Breast epithelium (tissue), 4 donors: ENCODE results near the gene ROR1. TPM values are rescaled to one million over a fixed set of nuclear protein-coding genes. Genes with fewer than 3 reads are reported as not detected.

Source experiments
- DNase-seq, 2 donors: peaks; one replicate each; pipeline ENCODE4 v3.0.0-alpha.2; 2019; ENCODE audit warnings: low spot score in 2 of 2
- H3K27ac ChIP-seq, 2 donors: fragments of 200-600 bp; sonication (generic) in 1 of 2; one replicate each; pipeline ENCODE4 v1.5.1; 2016 to 2019; ENCODE audit warnings: mild to moderate bottlenecking in 1 of 2
- H3K27me3 ChIP-seq, 2 donors: fragments of 200-600 bp; sonication (generic) in 1 of 2; one replicate each; pipeline versions ENCODE4 v1.5.1 to v1.6.0; 2017 to 2019; ENCODE audit warnings: control low read depth in 1 of 2, mild to moderate bottlenecking in 1 of 2
- H3K36me3 ChIP-seq: fragments of 200-600 bp; one replicate; pipeline ENCODE4 v1.5.1; 2019
- H3K4me1 ChIP-seq, 2 donors: fragments of 200-600 bp; sonication (generic); one replicate each; pipeline ENCODE4 v1.5.1; 2016 to 2019; ENCODE audit warnings: control low read depth in 1 of 2
- H3K4me3 ChIP-seq, 3 donors: fragments of 200-600 bp; sonication (generic); 1 replicate in 2 of 3; 2 replicates in 1 of 3; pipeline ENCODE4 v1.5.1; 2016 to 2019; ENCODE audit warnings: mild to moderate bottlenecking in 3 of 3, moderate library complexity in 2 of 3
- H3K9me3 ChIP-seq, 2 donors: fragments of 200-600 bp; sonication (generic) in 1 of 2; one replicate each; pipeline ENCODE4 v1.5.1; 2016 to 2019; ENCODE audit warnings: control low read depth in 1 of 2
- CTCF ChIP-seq, 3 donors: fragments of 450-650 bp; IDR thresholded peaks; one replicate each; pipeline ENCODE4 v1.5.1; 2016 to 2017; ENCODE audit warnings: antibody characterized with exemption in 3 of 3, mild to moderate bottlenecking in 3 of 3, moderate library complexity in 3 of 3
- POLR2A ChIP-seq: fragments of 450-650 bp; IDR thresholded peaks from one replicate; pipeline ENCODE4 v1.6.1; 2016; ENCODE audit warnings: antibody characterized with exemption, mild to moderate bottlenecking, moderate library complexity
- POLR2AphosphoS5 ChIP-seq, 3 donors: sonication (generic); formaldehyde crosslinking; IDR thresholded peaks; one replicate each; pipeline ENCODE4 v1.6.1; 2017; ENCODE audit warnings: antibody characterized with exemption in 3 of 3
- intact Hi-C: fragments of 100-400 bp; cut with DNase I; formaldehyde crosslinking; loops from one replicate; pipeline ENCODE4 v1.15.1; 2023; ENCODE audit warnings: low total_unique reads
- total RNA-seq, 3 donors: library from RNA; depleted of rRNA; stranded (reverse); fragments of >200 nt; gene quantifications; one replicate each; pipeline ENCODE4 v1.1.0, GENCODE V29; 2016

The ROR1 gene
- total RNA-seq, 3 donors from 2014 or later: 5.9 to 11.6 (median 7.7) TPM

DNA sequence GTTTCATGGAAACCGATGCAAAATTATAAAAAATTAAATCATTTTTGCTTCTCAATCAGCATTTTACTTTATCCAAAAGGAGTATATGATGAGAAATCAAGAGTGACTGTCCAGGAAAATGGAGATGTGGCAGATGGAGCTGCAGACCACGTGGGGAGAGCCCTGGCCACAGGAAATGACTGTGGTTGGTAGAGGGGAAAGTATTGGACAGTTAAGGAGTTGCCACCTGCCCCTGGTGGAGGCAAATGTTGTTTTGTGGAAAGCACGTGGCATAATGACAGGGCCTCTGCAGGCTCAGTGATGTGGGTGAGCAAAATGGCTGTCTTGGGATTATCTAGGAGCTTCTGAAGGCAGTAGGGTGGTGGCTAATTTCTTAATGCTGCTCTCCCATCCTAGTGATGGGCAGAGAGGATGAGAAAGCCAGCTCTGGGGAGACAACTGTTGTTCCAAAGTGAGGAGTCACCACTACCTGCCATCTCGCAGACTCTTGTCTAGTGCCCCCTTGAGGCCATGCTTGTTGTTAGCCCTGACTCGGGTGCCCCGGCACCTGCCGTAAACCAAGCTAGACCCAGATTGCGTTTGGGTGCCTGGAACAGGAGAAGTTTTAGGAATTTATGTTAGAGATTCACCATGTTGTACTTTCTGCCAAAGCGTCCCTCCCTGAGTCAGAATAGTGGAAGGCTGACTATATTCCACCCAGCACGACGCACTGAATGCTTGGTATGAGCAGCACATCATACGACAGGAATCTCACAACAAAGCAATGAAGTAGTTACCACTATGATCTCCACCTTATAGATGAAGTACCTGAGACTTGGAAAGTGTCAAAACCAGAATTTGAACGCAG, 144.0 kb downstream of the ROR1 start:
- intact Hi-C loops: no loop called here
- H3K4me1 ChIP-seq: no peaks in the 10 kb centered on the region
- no peak overlapping the region for H3K4me3 ChIP-seq
- no peak for DNase-seq
- TF ChIP-seq POLR2AphosphoS5 (IDR thresholded peaks at IDR 0.05) (no peak), CTCF (IDR thresholded peaks at IDR 0.05) (no peak), POLR2A (no peak)
- H3K27ac ChIP-seq: no peak overlapping the region
- no peaks in the 10 kb centered on the region for H3K36me3 ChIP-seq
- no peaks in the 10 kb centered on the region for H3K27me3 ChIP-seq
- H3K9me3 ChIP-seq: no peaks in the 10 kb centered on the region

GRCh38 chr1:63918418-63918945, 144.7 kb downstream of the ROR1 start:
- Histone ChIP-seq H3K4me1 (no peaks in the 10 kb centered on the region), H3K9me3 (no peaks in the 10 kb centered on the region), H3K4me3 (no peak overlapping the region), H3K36me3 (no peaks in the 10 kb centered on the region), H3K27me3 (no peaks in the 10 kb centered on the region), H3K27ac (no peak overlapping the region)
- no peak for TF ChIP-seq POLR2A
- no peak for TF ChIP-seq POLR2AphosphoS5 (IDR thresholded peaks at IDR 0.05)
- TF ChIP-seq CTCF (IDR thresholded peaks at IDR 0.05): no peak
- intact Hi-C loops: no loop called here
- DNase-seq: no peak

- H3K36me3 ChIP-seq: no peaks in the 10 kb centered on the region
- no peak for TF ChIP-seq POLR2A
- TF ChIP-seq CTCF (IDR thresholded peaks at IDR 0.05): no peak
- TF ChIP-seq POLR2AphosphoS5 (IDR thresholded peaks at IDR 0.05): no peak
- intact Hi-C loops: no loop called here
- no peaks in the 10 kb centered on the region for H3K27me3 ChIP-seq
- H3K9me3 ChIP-seq: no peaks in the 10 kb centered on the region
- no peak for DNase-seq
- H3K27ac ChIP-seq: no peak overlapping the region
- H3K4me1 ChIP-seq: no peaks in the 10 kb centered on the region
- no peak overlapping the region for H3K4me3 ChIP-seq
These were observed 146.6 kb downstream of the ROR1 start for GRCh38 chr1:63920154-63921117.

GRCh38 chr1:63921359-63921758, 147.5 kb downstream of the ROR1 start:
- intact Hi-C loops: no loop called here
- Histone ChIP-seq H3K4me1 (no peaks in the 10 kb centered on the region), H3K4me3 (no peak overlapping the region), H3K27me3 (no peaks in the 10 kb centered on the region), H3K9me3 (no peaks in the 10 kb centered on the region), H3K27ac (no peak overlapping the region), H3K36me3 (no peaks in the 10 kb centered on the region)
- no peak for DNase-seq
- TF ChIP-seq POLR2AphosphoS5 (IDR thresholded peaks at IDR 0.05) (no peak), CTCF (IDR thresholded peaks at IDR 0.05) (no peak), POLR2A (no peak)
